ENCODE measurements around the gene PRTFDC1. TPM values are rescaled to one million over a fixed set of nuclear protein-coding genes. Genes with fewer than 3 reads are reported as not detected.

The PRTFDC1 gene
- total RNA-seq, 1 donor: 13.4 TPM

DNA sequence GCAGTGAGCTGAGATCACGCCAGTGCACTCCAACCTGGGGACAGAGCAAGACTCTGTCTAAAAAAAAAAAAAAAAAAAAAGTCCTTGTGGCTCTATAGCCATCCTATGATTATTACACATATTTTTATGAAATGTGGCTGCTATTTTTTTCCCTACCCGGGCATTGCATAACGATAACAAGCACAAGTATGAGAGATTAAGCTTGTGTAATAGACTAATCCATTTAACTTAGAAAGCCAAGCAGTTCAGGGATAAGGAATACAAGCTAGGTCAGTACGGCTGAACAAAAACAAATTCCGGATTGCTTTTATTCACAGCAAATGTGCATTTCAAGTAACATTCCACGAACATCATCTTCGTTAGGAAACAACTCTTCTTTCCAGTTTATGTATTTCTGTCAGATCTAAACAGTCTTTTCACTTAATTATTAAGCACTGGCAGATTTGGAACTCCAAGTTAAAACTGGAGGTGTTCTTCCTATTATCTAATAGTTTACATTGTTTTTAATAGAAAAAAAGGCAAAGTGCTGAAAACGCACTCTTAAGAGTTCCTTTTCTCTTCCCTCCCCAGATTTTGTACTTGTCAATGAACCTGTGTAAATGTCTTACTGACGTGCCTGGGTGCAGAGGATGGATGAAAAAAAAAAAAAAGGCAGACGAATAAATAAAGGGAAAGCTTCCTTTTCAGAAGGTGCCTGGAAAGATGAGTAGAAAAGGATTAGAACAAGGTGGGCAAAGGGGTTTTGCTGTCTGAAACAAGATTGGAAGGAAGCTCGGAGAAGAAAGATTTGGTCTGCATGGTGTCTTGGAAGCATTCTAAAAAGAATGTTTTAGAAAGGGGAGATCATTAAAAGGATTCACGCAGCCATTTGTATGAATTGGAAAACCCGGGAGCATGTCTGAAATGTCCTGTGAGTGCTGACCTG lies 81.1 kb downstream of the PRTFDC1 start:
- TF ChIP-seq, protein P1, sequence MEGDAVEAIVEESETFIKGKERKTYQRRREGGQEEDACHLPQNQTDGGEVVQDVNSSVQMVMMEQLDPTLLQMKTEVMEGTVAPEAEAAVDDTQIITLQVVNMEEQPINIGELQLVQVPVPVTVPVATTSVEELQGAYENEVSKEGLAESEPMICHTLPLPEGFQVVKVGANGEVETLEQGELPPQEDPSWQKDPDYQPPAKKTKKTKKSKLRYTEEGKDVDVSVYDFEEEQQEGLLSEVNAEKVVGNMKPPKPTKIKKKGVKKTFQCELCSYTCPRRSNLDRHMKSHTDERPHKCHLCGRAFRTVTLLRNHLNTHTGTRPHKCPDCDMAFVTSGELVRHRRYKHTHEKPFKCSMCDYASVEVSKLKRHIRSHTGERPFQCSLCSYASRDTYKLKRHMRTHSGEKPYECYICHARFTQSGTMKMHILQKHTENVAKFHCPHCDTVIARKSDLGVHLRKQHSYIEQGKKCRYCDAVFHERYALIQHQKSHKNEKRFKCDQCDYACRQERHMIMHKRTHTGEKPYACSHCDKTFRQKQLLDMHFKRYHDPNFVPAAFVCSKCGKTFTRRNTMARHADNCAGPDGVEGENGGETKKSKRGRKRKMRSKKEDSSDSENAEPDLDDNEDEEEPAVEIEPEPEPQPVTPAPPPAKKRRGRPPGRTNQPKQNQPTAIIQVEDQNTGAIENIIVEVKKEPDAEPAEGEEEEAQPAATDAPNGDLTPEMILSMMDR (IDR thresholded peaks at IDR 0.05; ENCODE audit: insufficient read depth, low read depth, low read length): no peak
- DNase-seq (ENCODE audit: low read depth): peak; percentile 83
- H3K4me3 ChIP-seq (ENCODE audit: low read depth, low read length): no peak overlapping the region

DNA sequence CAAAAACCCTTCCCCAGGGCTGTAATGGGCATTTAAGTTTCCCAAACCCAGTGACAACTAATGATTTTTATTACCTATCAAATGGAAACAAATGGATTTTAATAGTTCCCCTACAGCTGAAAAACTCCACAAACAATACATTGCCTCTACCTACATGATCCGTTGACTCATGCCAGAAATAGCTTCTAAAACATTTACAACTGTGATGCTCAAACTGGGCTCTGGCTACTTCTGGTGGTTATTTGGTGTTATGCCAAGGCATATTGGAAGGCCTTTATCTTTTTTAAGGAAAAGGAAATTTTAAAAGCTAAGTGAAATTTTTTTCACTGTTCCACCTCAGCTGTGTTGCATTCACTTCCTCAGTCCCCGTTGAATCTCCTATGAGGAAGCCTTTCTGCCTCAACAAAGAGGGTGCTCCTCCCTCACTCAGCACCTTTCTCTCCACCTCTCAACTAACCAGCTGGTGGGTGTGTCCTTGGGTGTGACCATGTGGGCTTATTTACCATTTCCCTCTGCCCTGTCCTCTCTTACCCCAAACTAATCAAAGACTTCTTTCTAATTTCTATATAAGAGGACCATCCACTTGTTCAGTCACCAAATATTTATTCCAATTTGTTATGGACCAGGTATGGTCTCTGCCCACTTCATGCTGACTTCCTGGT lies 82.9 kb downstream of the PRTFDC1 start:
- no peak overlapping the region for H3K4me3 ChIP-seq (ENCODE audit: low read depth, low read length)
- TF ChIP-seq, protein P1 (IDR thresholded peaks at IDR 0.05; ENCODE audit: insufficient read depth, low read depth, low read length): no peak
- no peak for DNase-seq (ENCODE audit: low read depth)

DNA sequence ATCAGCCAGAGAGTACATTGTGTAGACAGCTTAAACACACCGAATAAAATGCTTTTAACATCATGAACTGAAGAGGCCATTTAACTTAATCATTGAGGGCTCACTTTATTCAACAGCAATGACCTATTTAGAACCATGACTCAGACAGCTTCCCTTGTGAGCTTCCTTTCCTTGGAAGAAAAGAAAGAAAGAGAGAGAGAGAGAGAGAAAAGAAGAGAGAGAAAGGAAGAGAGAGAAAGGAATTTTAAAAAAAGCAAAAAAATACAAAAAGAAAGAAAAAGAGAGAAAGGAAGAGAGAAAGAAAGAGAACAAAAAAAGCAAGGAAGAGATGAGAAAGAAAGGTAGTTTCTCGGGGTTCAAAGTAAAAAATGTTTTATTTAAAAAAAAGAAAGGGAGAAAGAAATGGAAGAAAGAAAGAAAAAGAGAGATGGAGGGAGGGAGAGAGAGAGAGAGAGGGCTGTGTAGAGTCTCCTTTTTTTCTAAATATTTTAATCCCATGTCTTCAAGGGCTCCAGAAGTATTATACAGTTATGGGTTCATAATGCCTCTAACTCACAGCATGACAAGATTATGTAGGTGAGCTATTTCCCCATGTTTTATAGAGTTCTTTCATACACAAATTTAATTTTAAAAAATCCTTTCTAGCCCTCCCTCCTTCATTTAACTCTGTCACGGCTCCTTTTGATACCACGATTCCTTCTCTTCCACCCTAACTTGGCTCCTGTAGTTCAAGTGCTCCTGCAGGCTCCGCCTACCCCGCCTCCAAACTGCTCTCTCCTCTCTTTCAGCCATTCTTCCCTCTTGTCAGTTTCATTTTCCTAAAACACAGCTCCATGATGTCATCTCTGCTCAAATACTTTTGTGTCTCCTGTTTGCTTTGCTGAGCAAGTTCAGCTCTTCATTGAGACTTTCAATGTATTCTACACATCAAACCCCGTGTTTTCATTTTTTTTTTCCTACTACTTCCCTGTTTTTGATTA lies 85.5 kb downstream of the PRTFDC1 start:
- peak; percentile 59 for DNase-seq (ENCODE audit: low read depth)
- TF ChIP-seq, protein P1 (IDR thresholded peaks at IDR 0.05; ENCODE audit: insufficient read depth, low read depth, low read length): no peak
- no peak overlapping the region for H3K4me3 ChIP-seq (ENCODE audit: low read depth, low read length)

DNA sequence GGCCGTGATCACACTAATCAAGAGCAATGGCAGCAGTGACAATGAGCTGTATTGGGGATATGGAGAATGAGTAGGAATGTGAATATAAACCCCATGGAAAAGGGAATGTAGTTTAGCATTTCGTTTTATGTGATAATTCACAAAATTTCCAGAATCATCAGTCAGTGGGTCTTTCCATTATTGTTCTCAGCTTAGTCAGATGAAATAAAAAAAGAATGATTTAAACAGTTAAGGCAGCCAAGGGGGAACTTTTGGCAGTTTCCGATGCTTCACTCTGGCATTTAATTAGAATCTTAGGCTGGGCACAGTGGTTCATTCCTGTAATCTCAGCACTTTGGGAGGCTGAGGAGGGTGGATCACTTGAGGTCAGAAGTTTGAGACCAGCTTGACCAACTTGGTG lies 86.6 kb downstream of the PRTFDC1 start:
- H3K4me3 ChIP-seq (ENCODE audit: low read depth, low read length): no peak overlapping the region
- TF ChIP-seq, protein P1 (IDR thresholded peaks at IDR 0.05; ENCODE audit: insufficient read depth, low read depth, low read length): no peak
- no peak for DNase-seq (ENCODE audit: low read depth)

DNA sequence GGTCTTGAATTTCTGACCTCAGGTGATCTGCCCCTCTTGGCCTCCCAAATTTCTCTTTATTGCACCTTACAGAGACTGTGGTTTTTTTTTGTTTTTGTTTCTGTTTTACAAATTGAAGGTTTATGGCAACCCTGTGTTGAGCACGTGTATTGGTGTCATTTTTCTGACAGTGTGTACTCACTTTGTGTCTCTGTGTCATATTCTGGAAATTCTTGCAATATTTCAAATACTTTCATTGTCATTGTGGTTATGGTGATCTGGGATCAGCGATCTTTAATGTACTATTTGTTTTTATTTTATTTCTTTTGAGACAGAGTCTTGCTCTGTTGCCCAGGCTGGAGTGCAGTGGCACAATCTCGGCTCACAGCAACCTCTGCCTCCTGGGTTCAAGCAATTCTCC lies 89.8 kb downstream of the PRTFDC1 start:
- DNase-seq (ENCODE audit: low read depth): no peak

More for the DNA sequence above, 89.8 kb downstream of the PRTFDC1 start:
- TF ChIP-seq, protein P1 (IDR thresholded peaks at IDR 0.05; ENCODE audit: insufficient read depth, low read depth, low read length): no peak
- no peak overlapping the region for H3K4me3 ChIP-seq (ENCODE audit: low read depth, low read length)
